PFSK-1 (cell line): ENCODE data around the gene KATNIP.

Experiments used
- FOXP2 ChIP-seq: optimal IDR thresholded peaks from 2 replicates; pipeline ENCODE3; 2011; ENCODE audit warnings: borderline replicate concordance, control low read depth, inconsistent platforms; ENCODE audit not compliant: insufficient read depth; ENCODE audit errors: extremely low read length, extremely low read depth
- POLR2AphosphoS5 ChIP-seq: IDR thresholded peaks from 2 replicates; pipeline ENCODE4 v1.6.1; 2012; ENCODE audit warnings: low read depth, mild to moderate bottlenecking, control low read depth, low read length, moderate library complexity
- SIN3A ChIP-seq: IDR thresholded peaks from 2 replicates; pipeline ENCODE4 v1.6.1; 2012; ENCODE audit warnings: mild to moderate bottlenecking, low read length, moderate library complexity, borderline replicate concordance; ENCODE audit not compliant: insufficient read depth
- TAF1 ChIP-seq: IDR thresholded peaks from 2 replicates; pipeline ENCODE4 v1.6.1; 2012; ENCODE audit warnings: low read length, control low read depth, borderline replicate concordance; ENCODE audit not compliant: insufficient read depth
- TF ChIP-seq, protein P1 (sequence below), 2 experiments: IDR thresholded peaks; 2 replicates each; pipeline versions ENCODE4 v1.6.1 to v1.8.0; 2011 to 2012; ENCODE audit warnings: low read depth in 2 of 2, low read length in 2 of 2, control low read depth in 1 of 2, inconsistent platforms in 1 of 2, mild to moderate bottlenecking in 1 of 2, moderate library complexity in 1 of 2; ENCODE audit not compliant: insufficient read depth in 1 of 2

DNA sequence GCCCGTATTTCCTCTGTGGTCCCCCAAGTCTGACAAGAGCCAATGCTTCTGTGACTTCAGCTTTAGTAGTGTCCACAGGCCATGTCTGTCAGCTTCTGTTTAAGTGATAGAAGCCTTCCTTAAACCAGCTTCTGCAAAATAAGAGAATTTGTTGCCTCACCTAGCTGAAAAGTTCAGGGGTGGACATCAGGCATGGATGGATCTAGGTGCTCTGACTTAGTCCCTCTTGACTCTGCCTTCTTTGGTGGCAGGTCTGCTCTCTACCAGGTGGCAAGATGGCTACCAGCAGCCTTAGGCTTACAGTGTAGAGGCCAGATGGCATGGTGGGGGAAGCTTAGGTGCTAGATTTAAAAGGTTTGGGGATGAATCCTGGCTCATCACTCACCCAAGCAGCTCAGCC is 33.7 kb downstream of the KATNIP start:
- TF ChIP-seq SIN3A (no peak), TAF1 (no peak), POLR2AphosphoS5 (no peak), FOXP2 (no peak)
- TF ChIP-seq, protein P1, sequence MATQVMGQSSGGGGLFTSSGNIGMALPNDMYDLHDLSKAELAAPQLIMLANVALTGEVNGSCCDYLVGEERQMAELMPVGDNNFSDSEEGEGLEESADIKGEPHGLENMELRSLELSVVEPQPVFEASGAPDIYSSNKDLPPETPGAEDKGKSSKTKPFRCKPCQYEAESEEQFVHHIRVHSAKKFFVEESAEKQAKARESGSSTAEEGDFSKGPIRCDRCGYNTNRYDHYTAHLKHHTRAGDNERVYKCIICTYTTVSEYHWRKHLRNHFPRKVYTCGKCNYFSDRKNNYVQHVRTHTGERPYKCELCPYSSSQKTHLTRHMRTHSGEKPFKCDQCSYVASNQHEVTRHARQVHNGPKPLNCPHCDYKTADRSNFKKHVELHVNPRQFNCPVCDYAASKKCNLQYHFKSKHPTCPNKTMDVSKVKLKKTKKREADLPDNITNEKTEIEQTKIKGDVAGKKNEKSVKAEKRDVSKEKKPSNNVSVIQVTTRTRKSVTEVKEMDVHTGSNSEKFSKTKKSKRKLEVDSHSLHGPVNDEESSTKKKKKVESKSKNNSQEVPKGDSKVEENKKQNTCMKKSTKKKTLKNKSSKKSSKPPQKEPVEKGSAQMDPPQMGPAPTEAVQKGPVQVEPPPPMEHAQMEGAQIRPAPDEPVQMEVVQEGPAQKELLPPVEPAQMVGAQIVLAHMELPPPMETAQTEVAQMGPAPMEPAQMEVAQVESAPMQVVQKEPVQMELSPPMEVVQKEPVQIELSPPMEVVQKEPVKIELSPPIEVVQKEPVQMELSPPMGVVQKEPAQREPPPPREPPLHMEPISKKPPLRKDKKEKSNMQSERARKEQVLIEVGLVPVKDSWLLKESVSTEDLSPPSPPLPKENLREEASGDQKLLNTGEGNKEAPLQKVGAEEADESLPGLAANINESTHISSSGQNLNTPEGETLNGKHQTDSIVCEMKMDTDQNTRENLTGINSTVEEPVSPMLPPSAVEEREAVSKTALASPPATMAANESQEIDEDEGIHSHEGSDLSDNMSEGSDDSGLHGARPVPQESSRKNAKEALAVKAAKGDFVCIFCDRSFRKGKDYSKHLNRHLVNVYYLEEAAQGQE (IDR thresholded peaks at IDR 0.05; ENCODE audit: insufficient read depth in 1 of 2, low read depth in 2 of 2, low read length in 2 of 2): no peak
